Measurements from ENCODE around the gene MYCBP2.

DNA sequence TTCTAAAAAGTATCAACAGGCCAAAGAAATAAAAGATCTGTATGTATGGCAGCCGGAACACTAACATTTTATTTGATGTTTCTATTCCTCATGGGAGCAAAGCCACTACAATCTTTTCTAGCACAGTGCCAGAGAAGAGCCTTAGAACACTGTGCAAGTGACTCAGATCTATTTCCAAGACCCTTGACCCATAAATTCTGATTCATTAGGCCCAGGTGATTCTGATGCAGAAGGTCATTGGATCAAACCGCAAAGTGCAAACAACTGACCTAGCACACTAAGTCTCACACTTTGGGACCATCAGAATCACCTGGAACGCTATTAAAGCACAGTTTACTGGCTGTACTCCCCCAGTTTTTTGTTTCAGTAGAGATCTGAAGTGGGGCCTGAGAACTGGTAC is 87.6 kb downstream of the MYCBP2 start:
- TF ChIP-seq, protein P1, sequence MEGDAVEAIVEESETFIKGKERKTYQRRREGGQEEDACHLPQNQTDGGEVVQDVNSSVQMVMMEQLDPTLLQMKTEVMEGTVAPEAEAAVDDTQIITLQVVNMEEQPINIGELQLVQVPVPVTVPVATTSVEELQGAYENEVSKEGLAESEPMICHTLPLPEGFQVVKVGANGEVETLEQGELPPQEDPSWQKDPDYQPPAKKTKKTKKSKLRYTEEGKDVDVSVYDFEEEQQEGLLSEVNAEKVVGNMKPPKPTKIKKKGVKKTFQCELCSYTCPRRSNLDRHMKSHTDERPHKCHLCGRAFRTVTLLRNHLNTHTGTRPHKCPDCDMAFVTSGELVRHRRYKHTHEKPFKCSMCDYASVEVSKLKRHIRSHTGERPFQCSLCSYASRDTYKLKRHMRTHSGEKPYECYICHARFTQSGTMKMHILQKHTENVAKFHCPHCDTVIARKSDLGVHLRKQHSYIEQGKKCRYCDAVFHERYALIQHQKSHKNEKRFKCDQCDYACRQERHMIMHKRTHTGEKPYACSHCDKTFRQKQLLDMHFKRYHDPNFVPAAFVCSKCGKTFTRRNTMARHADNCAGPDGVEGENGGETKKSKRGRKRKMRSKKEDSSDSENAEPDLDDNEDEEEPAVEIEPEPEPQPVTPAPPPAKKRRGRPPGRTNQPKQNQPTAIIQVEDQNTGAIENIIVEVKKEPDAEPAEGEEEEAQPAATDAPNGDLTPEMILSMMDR (conservative IDR thresholded peaks at IDR 0.05; ENCODE audit: low read depth, low read length), result no peak
- TF ChIP-seq EZH2 (IDR thresholded peaks at IDR 0.05; ENCODE audit: borderline replicate concordance, low read depth, low read length, poor library complexity, severe bottlenecking), result no peak
